Measurements from ENCODE around the gene SIPA1L3. TPM values are rescaled to one million over a fixed set of nuclear protein-coding genes. Genes with fewer than 3 reads are reported as not detected.

The SIPA1L3 gene
- total and polyA plus RNA-seq, 2 of the 13 experiments (the other 11 are each of a cell fraction or from before 2014, with no cell fraction given): 5.5 to 7.7 TPM

DNA sequence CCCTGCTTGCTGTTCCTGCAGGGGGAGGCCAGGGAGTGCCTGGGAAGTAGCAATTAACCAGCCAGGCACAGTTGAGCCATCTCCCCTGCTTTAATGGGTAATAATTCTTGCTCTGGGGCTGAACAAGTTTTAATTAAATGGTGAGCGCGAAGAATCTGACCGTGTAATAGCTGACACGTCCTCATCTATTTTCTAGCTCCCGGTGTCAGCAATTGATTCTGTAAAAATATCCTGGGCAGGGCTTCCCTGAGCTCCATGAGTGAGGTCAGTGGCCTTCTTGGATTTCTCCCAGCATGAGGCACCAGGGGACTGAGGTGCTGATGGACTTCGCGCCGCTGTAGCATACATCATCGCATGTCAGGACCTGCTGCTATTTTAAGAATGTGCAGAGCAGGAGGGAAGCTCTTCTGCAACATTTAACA, 26.9 kb downstream of the SIPA1L3 start (continued):
- no peak for TF ChIP-seq WIZ (CRISPR knock-in tag; IDR thresholded peaks at IDR 0.05)
- TF ChIP-seq, protein P1, sequence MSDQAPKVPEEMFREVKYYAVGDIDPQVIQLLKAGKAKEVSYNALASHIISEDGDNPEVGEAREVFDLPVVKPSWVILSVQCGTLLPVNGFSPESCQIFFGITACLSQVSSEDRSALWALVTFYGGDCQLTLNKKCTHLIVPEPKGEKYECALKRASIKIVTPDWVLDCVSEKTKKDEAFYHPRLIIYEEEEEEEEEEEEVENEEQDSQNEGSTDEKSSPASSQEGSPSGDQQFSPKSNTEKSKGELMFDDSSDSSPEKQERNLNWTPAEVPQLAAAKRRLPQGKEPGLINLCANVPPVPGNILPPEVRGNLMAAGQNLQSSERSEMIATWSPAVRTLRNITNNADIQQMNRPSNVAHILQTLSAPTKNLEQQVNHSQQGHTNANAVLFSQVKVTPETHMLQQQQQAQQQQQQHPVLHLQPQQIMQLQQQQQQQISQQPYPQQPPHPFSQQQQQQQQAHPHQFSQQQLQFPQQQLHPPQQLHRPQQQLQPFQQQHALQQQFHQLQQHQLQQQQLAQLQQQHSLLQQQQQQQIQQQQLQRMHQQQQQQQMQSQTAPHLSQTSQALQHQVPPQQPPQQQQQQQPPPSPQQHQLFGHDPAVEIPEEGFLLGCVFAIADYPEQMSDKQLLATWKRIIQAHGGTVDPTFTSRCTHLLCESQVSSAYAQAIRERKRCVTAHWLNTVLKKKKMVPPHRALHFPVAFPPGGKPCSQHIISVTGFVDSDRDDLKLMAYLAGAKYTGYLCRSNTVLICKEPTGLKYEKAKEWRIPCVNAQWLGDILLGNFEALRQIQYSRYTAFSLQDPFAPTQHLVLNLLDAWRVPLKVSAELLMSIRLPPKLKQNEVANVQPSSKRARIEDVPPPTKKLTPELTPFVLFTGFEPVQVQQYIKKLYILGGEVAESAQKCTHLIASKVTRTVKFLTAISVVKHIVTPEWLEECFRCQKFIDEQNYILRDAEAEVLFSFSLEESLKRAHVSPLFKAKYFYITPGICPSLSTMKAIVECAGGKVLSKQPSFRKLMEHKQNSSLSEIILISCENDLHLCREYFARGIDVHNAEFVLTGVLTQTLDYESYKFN (CRISPR knock-in tag; conservative IDR thresholded peaks at IDR 0.05): peak; percentile 86
- TF ChIP-seq ZFP62 (CRISPR knock-in tag; IDR thresholded peaks at IDR 0.05): no peak
- TF ChIP-seq, protein P2, sequence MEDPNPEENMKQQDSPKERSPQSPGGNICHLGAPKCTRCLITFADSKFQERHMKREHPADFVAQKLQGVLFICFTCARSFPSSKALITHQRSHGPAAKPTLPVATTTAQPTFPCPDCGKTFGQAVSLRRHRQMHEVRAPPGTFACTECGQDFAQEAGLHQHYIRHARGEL (CRISPR knock-in tag; IDR thresholded peaks at IDR 0.05): no peak
- TF ChIP-seq, protein P3, sequence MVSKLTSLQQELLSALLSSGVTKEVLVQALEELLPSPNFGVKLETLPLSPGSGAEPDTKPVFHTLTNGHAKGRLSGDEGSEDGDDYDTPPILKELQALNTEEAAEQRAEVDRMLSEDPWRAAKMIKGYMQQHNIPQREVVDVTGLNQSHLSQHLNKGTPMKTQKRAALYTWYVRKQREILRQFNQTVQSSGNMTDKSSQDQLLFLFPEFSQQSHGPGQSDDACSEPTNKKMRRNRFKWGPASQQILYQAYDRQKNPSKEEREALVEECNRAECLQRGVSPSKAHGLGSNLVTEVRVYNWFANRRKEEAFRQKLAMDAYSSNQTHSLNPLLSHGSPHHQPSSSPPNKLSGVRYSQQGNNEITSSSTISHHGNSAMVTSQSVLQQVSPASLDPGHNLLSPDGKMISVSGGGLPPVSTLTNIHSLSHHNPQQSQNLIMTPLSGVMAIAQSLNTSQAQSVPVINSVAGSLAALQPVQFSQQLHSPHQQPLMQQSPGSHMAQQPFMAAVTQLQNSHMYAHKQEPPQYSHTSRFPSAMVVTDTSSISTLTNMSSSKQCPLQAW (CRISPR knock-in tag; IDR thresholded peaks at IDR 0.05): peak; percentile 70
- TF ChIP-seq, protein P4, sequence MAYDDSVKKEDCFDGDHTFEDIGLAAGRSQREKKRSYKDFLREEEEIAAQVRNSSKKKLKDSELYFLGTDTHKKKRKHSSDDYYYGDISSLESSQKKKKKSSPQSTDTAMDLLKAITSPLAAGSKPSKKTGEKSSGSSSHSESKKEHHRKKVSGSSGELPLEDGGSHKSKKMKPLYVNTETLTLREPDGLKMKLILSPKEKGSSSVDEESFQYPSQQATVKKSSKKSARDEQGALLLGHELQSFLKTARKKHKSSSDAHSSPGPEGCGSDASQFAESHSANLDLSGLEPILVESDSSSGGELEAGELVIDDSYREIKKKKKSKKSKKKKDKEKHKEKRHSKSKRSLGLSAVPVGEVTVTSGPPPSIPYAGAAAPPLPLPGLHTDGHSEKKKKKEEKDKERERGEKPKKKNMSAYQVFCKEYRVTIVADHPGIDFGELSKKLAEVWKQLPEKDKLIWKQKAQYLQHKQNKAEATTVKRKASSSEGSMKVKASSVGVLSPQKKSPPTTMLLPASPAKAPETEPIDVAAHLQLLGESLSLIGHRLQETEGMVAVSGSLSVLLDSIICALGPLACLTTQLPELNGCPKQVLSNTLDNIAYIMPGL (CRISPR knock-in tag; IDR thresholded peaks at IDR 0.05; ENCODE audit: borderline replicate concordance in 1 of 2, low read depth in 1 of 2): peak in 1 of 2 experiments; percentile 48; a peak in 1 of 4 replicates
- TF ChIP-seq ETV6 (CRISPR knock-in tag; conservative IDR thresholded peaks at IDR 0.05): no peak
- no peak for TF ChIP-seq KLF11 (CRISPR knock-in tag; IDR thresholded peaks at IDR 0.05)
- no peak for TF ChIP-seq TOE1 (CRISPR knock-in tag; IDR thresholded peaks at IDR 0.05)
- TF ChIP-seq, protein P5, sequence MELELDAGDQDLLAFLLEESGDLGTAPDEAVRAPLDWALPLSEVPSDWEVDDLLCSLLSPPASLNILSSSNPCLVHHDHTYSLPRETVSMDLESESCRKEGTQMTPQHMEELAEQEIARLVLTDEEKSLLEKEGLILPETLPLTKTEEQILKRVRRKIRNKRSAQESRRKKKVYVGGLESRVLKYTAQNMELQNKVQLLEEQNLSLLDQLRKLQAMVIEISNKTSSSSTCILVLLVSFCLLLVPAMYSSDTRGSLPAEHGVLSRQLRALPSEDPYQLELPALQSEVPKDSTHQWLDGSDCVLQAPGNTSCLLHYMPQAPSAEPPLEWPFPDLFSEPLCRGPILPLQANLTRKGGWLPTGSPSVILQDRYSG (CRISPR knock-in tag; IDR thresholded peaks at IDR 0.05): no peak
- TF ChIP-seq KLF6 (CRISPR knock-in tag; IDR thresholded peaks at IDR 0.05): no peak
- no peak for TF ChIP-seq ZNF724P (CRISPR knock-in tag; IDR thresholded peaks at IDR 0.05; ENCODE audit: borderline replicate concordance)
- TF ChIP-seq, protein P6, sequence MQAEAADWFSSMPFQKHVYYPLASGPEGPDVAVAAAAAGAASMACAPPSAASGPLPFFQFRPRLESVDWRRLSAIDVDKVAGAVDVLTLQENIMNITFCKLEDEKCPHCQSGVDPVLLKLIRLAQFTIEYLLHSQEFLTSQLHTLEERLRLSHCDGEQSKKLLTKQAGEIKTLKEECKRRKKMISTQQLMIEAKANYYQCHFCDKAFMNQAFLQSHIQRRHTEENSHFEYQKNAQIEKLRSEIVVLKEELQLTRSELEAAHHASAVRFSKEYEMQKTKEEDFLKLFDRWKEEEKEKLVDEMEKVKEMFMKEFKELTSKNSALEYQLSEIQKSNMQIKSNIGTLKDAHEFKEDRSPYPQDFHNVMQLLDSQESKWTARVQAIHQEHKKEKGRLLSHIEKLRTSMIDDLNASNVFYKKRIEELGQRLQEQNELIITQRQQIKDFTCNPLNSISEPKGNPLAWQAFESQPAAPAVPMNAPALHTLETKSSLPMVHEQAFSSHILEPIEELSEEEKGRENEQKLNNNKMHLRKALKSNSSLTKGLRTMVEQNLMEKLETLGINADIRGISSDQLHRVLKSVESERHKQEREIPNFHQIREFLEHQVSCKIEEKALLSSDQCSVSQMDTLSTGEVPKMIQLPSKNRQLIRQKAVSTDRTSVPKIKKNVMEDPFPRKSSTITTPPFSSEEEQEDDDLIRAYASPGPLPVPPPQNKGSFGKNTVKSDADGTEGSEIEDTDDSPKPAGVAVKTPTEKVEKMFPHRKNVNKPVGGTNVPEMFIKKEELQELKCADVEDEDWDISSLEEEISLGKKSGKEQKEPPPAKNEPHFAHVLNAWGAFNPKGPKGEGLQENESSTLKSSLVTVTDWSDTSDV (CRISPR knock-in tag; IDR thresholded peaks at IDR 0.05): no peak
- no peak for TF ChIP-seq NFE2 (CRISPR knock-in tag; IDR thresholded peaks at IDR 0.05)
- TF ChIP-seq MAFF (IDR thresholded peaks at IDR 0.05; ENCODE audit: low read depth, low read length): peak; percentile 3; the same call in 1 of the 2 replicates
- TF ChIP-seq, protein P7, sequence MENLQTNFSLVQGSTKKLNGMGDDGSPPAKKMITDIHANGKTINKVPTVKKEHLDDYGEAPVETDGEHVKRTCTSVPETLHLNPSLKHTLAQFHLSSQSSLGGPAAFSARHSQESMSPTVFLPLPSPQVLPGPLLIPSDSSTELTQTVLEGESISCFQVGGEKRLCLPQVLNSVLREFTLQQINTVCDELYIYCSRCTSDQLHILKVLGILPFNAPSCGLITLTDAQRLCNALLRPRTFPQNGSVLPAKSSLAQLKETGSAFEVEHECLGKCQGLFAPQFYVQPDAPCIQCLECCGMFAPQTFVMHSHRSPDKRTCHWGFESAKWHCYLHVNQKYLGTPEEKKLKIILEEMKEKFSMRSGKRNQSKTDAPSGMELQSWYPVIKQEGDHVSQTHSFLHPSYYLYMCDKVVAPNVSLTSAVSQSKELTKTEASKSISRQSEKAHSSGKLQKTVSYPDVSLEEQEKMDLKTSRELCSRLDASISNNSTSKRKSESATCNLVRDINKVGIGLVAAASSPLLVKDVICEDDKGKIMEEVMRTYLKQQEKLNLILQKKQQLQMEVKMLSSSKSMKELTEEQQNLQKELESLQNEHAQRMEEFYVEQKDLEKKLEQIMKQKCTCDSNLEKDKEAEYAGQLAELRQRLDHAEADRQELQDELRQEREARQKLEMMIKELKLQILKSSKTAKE (CRISPR knock-in tag; IDR thresholded peaks at IDR 0.05; ENCODE audit: borderline replicate concordance): no peak
